ENCODE results near the gene PANK4. TPM values are rescaled to one million over a fixed set of nuclear protein-coding genes. Genes with fewer than 3 reads are reported as not detected.
"Not testable (repeated sequence)": the region's sequence is repeated elsewhere in the genome, so short reads cannot be mapped to it uniquely, and the experiment has no call there.

PANK4 gene
- total and polyA plus RNA-seq, 10 of the 15 experiments (the other 5 are each of a cell fraction or from before 2014, with no cell fraction given), result 0.35 to 38.0 (median 18.6) TPM

DNA sequence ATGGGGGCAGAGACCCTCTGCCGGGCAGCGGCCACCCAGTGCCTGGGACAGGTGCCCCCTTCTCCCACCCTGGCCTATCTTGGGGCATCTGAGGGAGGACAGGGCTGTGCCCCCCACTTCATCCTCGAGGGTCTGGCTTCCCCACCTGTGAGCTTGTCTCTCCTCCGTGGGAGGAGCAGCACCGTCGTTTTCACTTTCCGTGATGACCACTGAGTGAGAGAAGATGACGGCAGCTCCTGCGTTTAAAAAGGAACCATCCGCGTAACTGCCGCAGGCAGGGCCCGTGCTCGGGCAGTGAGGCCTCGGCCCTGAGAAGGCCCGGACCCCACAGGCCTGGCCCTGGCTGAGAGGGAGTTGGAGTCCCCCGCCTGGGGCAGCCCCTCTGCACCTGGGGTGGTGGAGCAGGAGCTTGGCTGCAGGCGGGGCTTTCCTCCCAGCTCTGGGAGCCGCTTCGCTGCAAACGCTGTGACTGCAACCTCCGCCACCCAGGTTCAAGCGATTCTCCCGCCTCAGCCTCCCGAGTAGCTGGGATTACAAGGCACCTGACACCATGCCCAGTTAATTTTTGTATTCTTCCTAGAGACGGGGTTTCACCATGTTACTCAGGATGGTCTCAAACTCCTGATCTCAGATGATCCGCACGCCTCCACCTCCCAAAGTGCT, 23.1 kb upstream of the PANK4 start:
- 4% methylated on average over 22 of the region's 28 CpGs for WGBS (ENCODE audit: insufficient coverage, insufficient replicate concordance, low lambda C conversion rate, missing lambda C conversion rate)
- FAIRE-seq (peak; percentile 91), ATAC-seq (peak; percentile 23)
- ChIA-PET RAD21 (ENCODE audit: unreplicated experiment) (interaction anchor here (1.4 to 7.1 kb wide), 7 partner anchors 23 to 355 kb away, joined by 3 to 86 read pairs (median 35); partner anchors contain the start of genes FAAP20, MORN1, PANK4 and PRXL2B), CTCF (interaction anchor here (0.7 to 4.9 kb wide), 7 partner anchors 10 to 1720 kb away, joined by 3 to 33 read pairs (median 8); partner anchors contain the start of genes FAAP20 and PANK4), POLR2A (interaction anchor here (0.7 to 4.9 kb wide), 7 partner anchors 22 to 137 kb away, joined by 3 to 62 read pairs (median 7); partner anchors contain the start of genes PANK4, PEX10 and PRXL2B), SMC1A (ENCODE audit: uncharacterized antibody, unreplicated experiment) (interaction anchor here (2.9 to 3.1 kb wide), 3 partner anchors 28 to 134 kb away, joined by 19 to 30 read pairs (median 21); partner anchors contain the start of gene PRXL2B)
- Histone ChIP-seq H3K4me3 (peak overlapping the region; percentile 66), H3K4me1 (ENCODE audit: control insufficient read depth, insufficient read depth, low read length) (peaks cover 32% of the 10 kb centered on the region), H3K9ac (ENCODE audit: control insufficient read depth, insufficient read depth, low read length) (peak overlapping the region; percentile 85), H3K4me2 (ENCODE audit: control insufficient read depth, insufficient read depth) (peak overlapping the region; percentile 91), H3K27ac (ENCODE audit: control insufficient read depth, insufficient read depth) (peak overlapping the region; percentile 96)
- intact Hi-C loops (cut with micrococcal nuclease; ENCODE audit: unreplicated experiment) (loop anchor here (2.0 to 10.0 kb wide), 3 partner anchors 35 to 355 kb away; partner anchors contain the start of gene FAAP20), in situ Hi-C loops (cut with MboI) (loop anchor here (5.0 kb wide), 2 partner anchors 33 to 137 kb away; partner anchors contain the start of gene PEX10)
- H3K27me3 ChIP-seq (replicated peaks in 1 of 2; ENCODE audit: control insufficient read depth in 2 of 2, insufficient read depth in 2 of 2, low read length in 1 of 2); DNase-seq (ENCODE audit: low read depth, low spot score); H3K79me2 ChIP-seq (ENCODE audit: control insufficient read depth, insufficient read depth, low read length); H2AFZ ChIP-seq (ENCODE audit: control insufficient read depth, low read depth, low read length); H3K36me3 ChIP-seq (ENCODE audit: control insufficient read depth in 2 of 2, insufficient read depth in 2 of 2, low read length in 1 of 2); H3K9me3 ChIP-seq (replicated peaks; ENCODE audit: control insufficient read depth, insufficient read depth, low read length); H4K20me1 ChIP-seq (ENCODE audit: control insufficient read depth, insufficient read depth): not testable (repeated sequence)
- peak; percentile 49; the same call in 1 of the 2 replicates for TF ChIP-seq CREM (IDR thresholded peaks at IDR 0.05; ENCODE audit: low read depth)
- TF ChIP-seq CREB1 (IDR thresholded peaks at IDR 0.05; ENCODE audit: low read depth), result peak; percentile 42
- TF ChIP-seq ATF7 (IDR thresholded peaks at IDR 0.05; ENCODE audit: low read depth), result peak; percentile 46; the same call in 1 of the 2 replicates
- TF ChIP-seq ZNF24 (IDR thresholded peaks at IDR 0.05), result 0 out of 2 replicates have a peak, but pooled peaks have one; percentile 31
- TF ChIP-seq HDGF (IDR thresholded peaks at IDR 0.05), result peak; percentile 53; the same call in 1 of the 2 replicates
- TF ChIP-seq NBN (IDR thresholded peaks at IDR 0.05), result 0 out of 2 replicates have a peak, but pooled peaks have one; percentile 12
- peak; percentile 2; the same call in 1 of the 2 replicates for TF ChIP-seq POLR2A (IDR thresholded peaks at IDR 0.05; ENCODE audit: low read depth, low read length)
- TF ChIP-seq, protein P1, sequence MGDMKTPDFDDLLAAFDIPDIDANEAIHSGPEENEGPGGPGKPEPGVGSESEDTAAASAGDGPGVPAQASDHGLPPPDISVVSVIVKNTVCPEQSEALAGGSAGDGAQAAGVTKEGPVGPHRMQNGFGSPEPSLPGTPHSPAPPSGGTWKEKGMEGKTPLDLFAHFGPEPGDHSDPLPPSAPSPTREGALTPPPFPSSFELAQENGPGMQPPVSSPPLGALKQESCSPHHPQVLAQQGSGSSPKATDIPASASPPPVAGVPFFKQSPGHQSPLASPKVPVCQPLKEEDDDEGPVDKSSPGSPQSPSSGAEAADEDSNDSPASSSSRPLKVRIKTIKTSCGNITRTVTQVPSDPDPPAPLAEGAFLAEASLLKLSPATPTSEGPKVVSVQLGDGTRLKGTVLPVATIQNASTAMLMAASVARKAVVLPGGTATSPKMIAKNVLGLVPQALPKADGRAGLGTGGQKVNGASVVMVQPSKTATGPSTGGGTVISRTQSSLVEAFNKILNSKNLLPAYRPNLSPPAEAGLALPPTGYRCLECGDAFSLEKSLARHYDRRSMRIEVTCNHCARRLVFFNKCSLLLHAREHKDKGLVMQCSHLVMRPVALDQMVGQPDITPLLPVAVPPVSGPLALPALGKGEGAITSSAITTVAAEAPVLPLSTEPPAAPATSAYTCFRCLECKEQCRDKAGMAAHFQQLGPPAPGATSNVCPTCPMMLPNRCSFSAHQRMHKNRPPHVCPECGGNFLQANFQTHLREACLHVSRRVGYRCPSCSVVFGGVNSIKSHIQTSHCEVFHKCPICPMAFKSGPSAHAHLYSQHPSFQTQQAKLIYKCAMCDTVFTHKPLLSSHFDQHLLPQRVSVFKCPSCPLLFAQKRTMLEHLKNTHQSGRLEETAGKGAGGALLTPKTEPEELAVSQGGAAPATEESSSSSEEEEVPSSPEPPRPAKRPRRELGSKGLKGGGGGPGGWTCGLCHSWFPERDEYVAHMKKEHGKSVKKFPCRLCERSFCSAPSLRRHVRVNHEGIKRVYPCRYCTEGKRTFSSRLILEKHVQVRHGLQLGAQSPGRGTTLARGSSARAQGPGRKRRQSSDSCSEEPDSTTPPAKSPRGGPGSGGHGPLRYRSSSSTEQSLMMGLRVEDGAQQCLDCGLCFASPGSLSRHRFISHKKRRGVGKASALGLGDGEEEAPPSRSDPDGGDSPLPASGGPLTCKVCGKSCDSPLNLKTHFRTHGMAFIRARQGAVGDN (IDR thresholded peaks at IDR 0.05), result peak; percentile 79
- TF ChIP-seq MEF2B (IDR thresholded peaks at IDR 0.05; ENCODE audit: partially characterized antibody, poor library complexity, severe bottlenecking), result peak; percentile 24
- TF ChIP-seq DPF2 (IDR thresholded peaks at IDR 0.05), result peak; percentile 22; the same call in 1 of the 2 replicates
- TF ChIP-seq RELA (IDR thresholded peaks at IDR 0.05; ENCODE audit: borderline replicate concordance, partially characterized antibody), result peak; percentile 17
- TF ChIP-seq LARP7 (IDR thresholded peaks at IDR 0.05), result 0 out of 2 replicates have a peak, but pooled peaks have one; percentile 41
- TF ChIP-seq BHLHE40 (IDR thresholded peaks at IDR 0.05; ENCODE audit: borderline replicate concordance in 1 of 2, low read depth in 2 of 2, low read length in 1 of 2), result peak in 1 of 2 experiments; percentile 72; a peak in 2 of 4 replicates
- TF ChIP-seq, protein P2, sequence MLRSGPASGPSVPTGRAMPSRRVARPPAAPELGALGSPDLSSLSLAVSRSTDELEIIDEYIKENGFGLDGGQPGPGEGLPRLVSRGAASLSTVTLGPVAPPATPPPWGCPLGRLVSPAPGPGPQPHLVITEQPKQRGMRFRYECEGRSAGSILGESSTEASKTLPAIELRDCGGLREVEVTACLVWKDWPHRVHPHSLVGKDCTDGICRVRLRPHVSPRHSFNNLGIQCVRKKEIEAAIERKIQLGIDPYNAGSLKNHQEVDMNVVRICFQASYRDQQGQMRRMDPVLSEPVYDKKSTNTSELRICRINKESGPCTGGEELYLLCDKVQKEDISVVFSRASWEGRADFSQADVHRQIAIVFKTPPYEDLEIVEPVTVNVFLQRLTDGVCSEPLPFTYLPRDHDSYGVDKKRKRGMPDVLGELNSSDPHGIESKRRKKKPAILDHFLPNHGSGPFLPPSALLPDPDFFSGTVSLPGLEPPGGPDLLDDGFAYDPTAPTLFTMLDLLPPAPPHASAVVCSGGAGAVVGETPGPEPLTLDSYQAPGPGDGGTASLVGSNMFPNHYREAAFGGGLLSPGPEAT (IDR thresholded peaks at IDR 0.05; ENCODE audit: low read depth), result peak; percentile 36; the same call in 1 of the 2 replicates
- 0 out of 2 replicates have a peak, but pooled peaks have one; percentile 7 for TF ChIP-seq NFIC (IDR thresholded peaks at IDR 0.05; ENCODE audit: low read depth, low read length)
- peak; percentile 37; the same call in 1 of the 2 replicates for TF ChIP-seq BACH1 (IDR thresholded peaks at IDR 0.05; ENCODE audit: borderline replicate concordance)
- TSS peak; percentile 53 for BruUV-seq (replicated peaks)

Measured in GM12878 (cell line).